Embryonic facial prominence (tissue), 1 donor: ENCODE data around the gene LRRC56.
"Not testable (repeated sequence)": the region's sequence is repeated elsewhere in the genome, so short reads cannot be mapped to it uniquely, and the experiment has no call there.

Experiments used
- DNase-seq: peaks from one replicate; pipeline ENCODE4 v3.0.0-alpha.2; 2016; ENCODE audit errors: extremely low spot score

Gene LRRC56

DNA sequence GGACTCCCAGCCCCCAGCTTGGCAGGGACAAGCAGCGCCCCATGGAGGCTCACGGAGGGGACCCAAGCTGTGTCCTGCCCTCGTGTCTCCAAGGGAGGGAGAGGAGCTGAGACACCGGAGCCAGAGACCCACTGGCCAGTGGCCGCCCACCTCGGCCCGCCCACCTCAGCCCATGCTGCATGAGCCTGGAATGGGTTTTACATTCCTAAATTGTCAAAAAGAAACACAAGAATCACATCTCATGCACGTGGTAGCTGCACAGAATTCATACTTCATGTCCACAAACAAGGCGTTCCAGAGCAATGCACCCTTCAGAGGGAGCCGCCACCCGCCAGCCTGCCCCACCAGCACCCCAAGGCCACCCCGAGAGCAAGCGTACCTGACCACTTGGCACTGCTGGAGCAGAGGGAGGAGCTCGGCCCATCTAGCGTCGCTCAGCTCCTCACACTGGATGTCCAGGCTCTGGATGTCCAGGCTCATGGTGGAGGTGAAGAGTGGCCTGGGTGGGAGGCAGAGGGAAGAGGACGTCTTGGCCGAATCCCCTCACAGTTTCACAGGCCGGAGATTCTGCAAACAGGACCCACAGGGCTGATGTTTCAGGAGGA is 35.5 kb upstream of the LRRC56 start:
- no peak for DNase-seq

- DNase-seq, result no peak
These were observed 34.8 kb upstream of the LRRC56 start for GRCh38 chr11:502288-503178.

DNA sequence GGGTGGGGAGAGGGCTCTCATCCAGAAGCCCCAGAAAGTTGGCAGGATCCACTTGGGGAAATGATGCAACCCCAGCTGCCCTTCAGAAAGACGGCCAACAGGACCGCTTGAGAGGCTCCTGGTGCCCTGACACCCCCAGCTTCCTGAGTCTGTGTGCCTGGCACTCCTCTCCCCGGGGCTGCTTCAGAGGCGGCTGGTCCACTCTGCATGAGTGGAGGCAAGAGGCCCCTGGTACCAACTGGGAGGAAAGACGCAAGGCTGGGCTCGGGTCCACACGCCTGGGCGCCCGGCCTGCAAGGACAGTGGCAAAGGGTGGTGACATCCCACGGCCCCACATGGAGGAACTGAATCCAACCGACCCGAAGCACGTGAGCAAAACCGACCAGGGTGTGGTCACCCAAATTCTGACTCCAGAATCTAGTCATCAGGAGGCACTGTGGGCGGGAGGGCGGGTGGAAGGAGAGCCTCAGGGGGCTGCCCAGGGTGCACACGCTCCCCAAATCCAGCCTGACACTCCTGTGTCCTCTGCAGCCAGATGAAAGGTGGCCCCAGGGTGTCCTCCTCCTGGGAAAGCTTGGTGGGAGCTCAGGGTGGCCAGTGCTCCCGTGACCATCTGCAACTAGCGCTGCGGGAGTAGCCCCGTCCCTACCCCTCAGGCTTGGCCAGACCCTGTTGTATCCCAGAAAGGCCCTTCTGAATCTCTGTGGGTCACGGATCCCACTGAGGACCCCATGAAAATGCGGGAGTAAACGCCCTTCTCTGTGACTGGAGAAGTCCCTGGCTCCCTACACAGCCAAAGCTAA is 33.9 kb upstream of the LRRC56 start:
- no peak for DNase-seq

GRCh38 chr11:504053-504993 is 33.0 kb upstream of the LRRC56 start:
- DNase-seq, result peak; percentile 36

DNA sequence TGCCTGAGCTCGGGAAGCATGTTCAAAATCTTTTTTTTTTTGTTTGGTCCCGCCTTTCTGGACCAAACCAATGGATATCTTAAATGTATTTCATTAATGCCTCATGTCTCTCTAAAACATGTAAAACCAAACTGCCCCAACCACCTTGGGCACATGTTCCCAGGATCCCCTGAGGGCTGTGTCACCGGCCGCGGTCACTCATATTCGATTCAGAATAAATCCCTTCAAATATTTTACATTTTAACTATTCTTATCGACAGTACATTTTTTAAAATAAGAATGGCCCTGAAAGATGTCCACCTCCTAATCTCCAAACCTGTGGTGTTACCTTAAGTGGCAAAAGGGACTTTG is 32.4 kb upstream of the LRRC56 start:
- DNase-seq, result no peak

DNA sequence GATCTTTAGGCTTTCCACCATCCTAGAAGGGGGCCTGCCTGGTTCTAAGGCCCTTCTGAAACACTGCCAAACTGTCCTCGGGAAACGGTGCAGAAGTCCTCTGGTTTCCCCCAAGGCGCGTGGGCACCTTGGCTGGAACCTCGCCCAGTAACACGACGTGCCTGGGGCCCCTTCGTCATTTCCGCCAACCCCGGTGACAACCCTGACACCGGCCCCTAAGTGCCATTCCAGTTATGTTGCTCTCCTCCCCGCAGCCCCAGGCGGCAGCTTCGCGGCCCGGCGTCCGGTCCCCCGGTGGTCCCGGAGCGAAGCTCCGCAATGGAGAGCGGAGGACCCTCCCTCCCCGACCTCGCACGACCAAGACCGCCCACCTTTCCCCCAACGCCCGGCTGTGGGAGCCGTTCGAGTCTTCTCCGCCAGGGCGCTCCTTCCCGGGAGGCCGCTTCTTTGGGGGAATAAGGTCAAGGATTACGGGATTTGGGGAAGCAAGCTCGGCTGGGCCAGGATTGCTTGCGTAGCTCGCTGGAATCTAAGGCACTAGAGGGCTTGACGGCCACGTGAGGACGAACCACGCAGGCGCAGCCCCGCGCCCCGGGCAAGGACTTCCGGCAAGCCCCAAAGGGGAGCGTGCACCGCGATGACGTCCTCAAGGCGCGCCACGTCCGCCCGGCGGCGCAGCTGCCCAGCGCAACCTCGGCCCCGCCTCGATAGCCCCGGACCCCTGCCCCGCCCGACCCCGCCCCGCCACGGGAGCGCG is 30.9 kb upstream of the LRRC56 start:
- peak; percentile 93 for DNase-seq

DNA sequence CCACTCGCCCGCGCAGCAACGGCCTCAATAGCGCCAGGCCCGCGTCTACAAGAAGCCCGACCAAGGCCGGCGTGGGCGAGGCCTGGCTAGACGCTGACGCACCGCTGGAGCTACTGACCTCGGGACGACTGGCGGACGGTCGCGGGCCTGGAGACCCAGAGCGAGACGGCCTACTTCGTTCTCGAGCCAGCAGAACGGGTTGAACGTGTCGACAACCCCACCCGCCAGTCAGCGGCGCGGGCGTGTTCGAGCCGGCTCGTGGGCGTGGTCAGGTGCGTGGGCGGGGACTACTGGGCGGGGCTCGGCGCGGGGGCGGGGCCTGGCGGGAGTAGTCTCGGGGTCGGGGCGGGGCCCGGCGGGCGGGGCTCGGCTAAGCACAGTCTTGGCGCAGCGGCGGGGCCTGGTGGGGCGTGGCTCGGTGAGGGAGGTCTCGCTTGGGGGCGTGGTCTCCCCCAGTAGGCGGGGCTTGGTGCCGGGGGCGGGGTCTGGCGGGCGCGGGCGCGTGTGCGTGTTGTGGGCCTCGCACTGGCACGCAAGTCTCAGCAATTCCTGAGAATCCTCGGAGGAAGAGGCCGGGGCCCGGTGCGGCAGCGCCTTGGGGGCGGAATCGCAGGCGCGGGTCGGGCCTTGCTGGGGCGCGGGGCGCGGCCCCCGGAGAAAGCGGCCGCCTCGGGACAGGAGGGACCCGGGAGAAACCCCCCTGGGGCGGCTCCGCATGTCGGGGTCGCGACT is 30.2 kb upstream of the LRRC56 start, which contains the start of gene RNH1:
TSS of gene RNH1 (minus strand) at position 248 of the 732 bp plus-strand sequence. CDS start 5,080 bp downstream, outside the sequence.
- DNase-seq, result peak; percentile 85

DNA sequence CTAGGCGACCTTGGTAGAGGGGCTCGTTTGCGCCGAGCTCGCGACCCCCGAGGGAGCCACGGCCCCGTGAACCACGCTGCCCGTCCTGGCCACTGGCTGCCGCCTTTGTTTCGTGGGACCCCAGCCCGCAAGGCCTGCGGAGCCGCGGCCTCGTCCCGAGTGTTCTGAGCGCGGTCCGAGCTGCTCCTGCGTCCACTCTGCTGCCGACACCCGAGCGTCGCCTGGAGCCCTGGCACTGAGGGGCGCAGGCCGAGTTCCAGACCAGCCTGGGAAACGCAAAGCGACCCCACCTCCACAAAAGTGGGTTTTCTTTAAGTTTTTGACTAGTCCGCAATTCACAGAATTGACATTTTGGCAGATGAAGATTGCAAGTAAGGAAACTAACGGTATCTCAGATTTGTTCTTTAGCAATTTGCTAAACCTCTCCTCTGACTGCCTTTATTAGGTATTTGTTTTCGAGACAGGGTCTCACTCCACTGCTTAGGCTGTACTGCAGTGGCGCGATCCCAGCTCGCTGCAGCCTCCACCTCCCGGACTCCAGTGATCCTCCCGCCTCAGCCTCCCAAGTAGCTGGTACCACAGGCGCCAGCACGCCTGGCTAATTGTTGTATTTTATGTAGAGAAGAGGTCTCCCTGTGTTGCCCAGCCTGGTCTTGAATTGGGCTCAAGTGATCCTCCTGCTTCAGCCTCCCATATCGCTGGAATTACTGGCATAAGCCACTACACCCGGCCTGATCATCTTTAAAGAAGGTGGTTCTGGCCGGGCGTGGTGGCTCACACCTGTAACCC is 29.4 kb upstream of the LRRC56 start:
- DNase-seq, result no peak

- DNase-seq, result no peak
These were observed 28.4 kb upstream of the LRRC56 start for GRCh38 chr11:508956-509355.

DNA sequence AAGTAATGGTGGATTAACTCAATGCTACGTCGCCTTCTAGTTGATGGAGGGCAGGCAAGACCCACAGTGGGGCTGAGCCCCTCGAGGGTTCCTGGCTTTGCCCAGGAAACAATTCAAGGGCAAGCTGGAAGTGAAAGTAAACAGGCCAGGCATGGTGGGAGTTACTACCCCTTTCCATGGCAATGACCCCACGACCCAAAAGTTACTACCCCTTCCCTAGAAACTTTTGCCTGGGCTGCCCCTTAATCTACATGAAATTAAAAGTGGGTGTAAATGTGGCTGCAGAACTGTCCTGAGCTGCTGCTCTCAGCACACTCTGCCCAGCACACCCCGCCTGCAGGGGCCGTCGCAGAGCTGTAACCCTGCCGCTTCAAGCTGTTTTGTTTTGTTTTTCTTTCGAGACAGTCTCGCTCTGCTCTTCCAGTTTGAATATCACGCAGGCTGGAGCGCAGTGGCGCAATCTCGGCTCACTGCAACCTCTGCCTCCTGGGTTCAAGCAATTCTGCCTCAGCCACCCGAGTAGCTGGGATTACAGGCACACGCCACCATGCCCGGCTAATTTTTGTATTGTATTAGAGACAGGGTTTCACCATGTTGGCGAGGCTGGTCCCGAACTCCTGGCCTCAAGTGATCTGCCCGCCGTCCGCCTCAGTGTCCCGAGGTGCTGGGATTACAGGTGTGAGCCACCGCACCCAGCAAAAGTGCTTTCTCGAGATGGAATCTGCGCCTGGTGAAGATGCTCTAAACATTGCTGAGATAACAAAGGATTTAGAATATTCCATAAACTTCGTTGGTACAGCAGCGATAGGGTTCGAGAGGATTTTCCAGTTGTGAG is 24.3 kb upstream of the LRRC56 start:
- DNase-seq, result no peak

DNA sequence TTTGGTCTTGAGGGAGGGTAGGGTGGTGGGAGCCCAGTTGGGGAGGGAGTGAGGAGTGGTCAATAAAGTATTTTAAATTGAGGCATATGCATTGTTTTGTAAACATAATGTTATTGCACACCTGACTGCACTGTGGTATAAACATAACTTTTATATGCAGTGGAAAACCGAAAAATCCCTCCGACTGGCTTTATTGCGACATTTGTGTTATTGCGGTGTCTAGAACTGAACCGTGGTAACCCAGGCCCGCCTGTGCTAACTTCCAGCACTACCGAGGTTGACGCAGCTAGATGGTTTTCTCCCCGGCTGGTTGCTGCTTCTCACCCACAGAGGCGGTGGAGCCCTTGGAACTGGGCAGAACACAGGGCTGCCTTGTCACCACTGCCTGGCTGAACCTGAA is 22.7 kb upstream of the LRRC56 start:
- DNase-seq, result no peak

GRCh38 chr11:515131-515530 is 22.2 kb upstream of the LRRC56 start:
- no peak for DNase-seq

DNA sequence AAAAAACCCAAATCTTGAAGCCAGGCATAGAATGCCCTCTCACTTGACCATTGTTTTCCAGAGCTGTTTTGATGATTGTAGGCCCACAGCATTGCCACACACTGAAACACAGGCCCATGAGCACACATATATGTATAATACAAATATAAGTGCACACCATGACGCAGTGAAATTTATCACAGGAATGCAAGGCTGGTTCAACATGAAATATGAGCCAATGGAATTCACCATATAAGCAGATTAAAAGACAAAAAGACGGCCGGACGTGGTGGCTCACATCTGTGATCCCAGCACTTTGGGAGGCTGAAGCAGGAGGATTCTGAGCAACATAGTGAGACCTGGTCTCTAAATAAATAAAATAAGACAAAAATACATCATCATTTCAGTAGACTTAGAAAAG is 20.9 kb upstream of the LRRC56 start:
- no peak for DNase-seq

- DNase-seq, result not testable (repeated sequence)
These were observed 20.2 kb upstream of the LRRC56 start for GRCh38 chr11:516918-517685.

DNA sequence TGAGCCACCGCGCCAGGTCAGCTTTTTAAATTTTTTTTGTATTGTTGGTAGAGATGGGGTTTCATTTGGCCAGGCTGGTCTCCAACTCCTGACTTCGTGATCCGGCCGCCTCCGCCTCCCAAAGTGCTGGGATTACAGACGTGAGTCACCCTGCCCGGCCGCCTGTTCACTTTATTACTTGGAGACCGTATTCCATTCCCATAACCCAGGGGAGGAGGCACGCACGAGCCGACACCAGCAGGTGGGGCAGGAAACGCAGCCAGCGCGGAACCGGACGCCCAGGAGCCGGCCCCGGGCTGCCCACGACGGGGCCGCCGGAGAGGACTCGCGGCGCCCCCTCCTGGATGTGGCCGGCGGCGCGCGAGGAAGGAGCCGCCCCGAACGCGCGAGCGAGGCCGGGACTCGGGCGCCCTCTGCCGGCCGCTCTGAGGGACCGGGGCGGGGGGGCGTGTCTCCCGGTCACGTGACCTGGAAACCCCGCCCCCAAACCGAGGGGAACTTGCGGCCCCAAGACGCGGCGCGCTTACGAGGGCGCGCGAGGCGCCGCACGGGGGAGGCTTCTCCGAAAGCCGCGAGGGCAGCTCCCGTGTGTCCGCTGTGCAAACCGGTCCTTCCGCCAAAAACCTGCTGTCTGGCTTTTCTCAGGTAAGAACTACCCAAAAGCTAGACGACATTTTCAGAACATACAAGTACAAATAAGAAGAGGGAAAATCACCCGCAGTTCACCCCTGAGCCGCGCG is 18.7 kb upstream of the LRRC56 start:
- DNase-seq, result peak; percentile 18

DNA sequence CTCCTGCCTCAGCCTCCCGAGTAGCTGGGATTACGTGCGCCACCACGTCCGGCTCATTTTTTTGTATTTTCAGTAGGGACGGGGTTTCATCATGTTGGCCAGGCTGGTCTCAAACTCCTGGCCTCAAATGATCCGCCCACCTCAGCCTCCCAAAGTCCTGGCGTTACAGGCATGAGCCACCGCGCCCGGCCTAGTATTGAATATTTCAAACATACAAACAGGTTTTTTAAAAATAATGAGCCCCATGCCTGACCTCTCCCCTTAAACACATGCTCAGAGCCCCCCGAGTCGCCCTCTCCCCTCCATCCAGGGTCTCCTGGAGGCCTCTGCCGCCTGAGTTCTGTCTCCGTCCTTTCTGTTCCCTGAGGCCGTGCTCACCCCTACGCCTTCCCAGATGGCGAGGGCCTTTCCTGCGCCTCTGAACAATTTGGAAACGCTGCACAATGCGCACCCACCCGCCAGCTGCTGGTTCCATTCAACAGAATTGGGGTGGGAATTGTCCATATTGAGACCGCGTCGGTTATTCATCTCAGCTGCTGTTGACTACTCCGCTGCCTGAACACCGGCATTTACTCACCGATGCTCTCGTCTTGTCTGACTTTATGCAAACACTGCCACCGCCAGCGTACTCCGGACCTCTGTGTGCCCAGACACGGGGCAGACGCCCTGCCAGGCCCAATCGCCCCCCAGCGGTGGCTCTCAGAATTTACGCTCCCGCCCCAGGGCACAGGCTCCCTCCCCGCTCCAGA is 16.7 kb upstream of the LRRC56 start:
- no peak for DNase-seq
